ENCODE measurements around the gene TRIM67. TPM values are rescaled to one million over a fixed set of nuclear protein-coding genes. Genes with fewer than 3 reads are reported as not detected.

Gene TRIM67
- total and polyA plus RNA-seq, 8 donors, result 0.03 to 0.18 (median 0.15) TPM; not detected in 5

DNA sequence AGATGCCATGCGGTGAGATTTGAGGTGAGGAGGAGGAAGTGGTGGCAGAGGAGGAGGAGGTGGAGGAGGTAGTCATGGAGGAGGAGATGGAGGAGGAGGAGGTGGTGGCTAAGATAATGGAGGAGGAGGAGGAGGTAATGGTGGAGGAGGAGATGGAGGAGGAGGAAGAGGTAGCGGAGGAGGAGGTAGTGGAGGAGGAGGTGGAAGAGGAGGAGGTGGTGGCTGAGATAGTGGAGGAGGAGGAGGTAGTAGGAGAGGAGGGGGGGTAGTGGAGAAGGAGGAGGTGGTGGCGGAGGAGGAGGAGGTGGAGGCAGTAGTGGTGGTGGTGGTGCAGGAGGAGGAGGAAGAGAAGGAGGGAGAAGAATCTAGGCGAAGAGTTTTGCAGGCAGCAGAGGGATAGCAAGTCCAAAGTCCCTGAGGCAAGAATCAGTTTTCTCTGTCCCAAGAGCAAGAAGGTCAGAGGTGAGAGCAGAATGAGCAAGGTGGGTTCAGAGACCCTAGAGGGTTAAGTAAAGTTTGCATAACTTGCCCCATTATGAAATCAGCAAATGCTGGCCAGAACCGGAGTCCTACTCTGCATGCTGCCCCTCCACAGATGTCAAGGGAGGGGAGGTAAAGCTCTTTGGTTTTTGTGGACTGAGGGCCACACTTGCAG, 40.2 kb downstream of the TRIM67 start:
- TF ChIP-seq, protein P1, sequence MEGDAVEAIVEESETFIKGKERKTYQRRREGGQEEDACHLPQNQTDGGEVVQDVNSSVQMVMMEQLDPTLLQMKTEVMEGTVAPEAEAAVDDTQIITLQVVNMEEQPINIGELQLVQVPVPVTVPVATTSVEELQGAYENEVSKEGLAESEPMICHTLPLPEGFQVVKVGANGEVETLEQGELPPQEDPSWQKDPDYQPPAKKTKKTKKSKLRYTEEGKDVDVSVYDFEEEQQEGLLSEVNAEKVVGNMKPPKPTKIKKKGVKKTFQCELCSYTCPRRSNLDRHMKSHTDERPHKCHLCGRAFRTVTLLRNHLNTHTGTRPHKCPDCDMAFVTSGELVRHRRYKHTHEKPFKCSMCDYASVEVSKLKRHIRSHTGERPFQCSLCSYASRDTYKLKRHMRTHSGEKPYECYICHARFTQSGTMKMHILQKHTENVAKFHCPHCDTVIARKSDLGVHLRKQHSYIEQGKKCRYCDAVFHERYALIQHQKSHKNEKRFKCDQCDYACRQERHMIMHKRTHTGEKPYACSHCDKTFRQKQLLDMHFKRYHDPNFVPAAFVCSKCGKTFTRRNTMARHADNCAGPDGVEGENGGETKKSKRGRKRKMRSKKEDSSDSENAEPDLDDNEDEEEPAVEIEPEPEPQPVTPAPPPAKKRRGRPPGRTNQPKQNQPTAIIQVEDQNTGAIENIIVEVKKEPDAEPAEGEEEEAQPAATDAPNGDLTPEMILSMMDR (IDR thresholded peaks at IDR 0.05), result no peak
- TF ChIP-seq POLR2A (IDR thresholded peaks at IDR 0.05) (no peak), EP300 (IDR thresholded peaks at IDR 0.05) (no peak), POLR2AphosphoS5 (IDR thresholded peaks at IDR 0.05) (no peak)
- Histone ChIP-seq H3K27ac (no peak overlapping the region), H3K27me3 (peaks cover 0 to 20% (median 0%) of the 10 kb centered on the region in 3 donors), H3K4me3 (no peak overlapping the region), H3K4me1 (no peaks in the 10 kb centered on the region), H3K36me3 (no peaks in the 10 kb centered on the region), H3K9me3 (no peaks in the 10 kb centered on the region)
- 64 to 70% (median 67%) methylated on average over 5 of the region's 5 CpGs for WGBS, 5 donors
- intact Hi-C loops (cut with DNase I; ENCODE audit: low total_unique reads), result no loop called here
- no peak for DNase-seq

DNA sequence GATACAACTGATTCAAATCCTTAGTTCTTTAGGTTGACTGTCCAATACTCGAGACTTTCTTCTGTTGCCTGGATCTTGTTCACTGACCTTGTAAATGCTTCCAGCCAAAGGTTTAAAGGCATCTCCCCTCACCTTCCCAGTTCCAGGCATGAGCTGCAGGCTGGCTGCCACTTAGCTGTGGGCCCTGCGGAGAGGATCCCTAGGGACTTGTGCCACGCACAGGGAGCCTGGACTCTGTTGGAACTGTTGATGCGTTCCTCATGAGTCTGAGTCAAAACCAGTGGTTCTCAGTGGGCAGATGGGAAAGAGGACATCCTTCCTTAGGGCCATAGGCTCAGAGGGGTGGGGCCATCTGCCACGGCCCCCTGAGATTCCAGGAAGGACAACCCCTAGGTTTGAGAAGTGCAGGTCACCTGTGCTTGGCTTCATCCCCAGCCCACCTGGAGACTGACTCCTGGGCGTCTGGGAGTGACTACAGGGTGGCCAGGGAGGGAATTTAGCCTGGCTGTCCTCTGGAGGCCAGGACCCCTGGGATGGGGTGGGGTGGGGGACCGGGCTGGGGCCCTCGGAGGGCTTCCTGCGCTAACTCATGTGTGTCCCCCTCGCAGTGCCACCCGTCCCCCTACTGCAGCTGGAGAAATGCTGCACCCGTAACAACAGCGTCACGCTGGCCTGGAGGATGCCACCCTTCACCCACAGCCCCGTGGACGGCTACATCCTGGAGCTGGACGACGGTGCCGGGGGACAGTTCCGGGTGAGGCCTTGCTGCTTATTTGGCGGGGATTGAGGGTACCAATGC, 41.6 kb downstream of the TRIM67 start:
- H3K36me3 ChIP-seq, result no peaks in the 10 kb centered on the region
- no peak for DNase-seq
- H3K4me1 ChIP-seq, result no peaks in the 10 kb centered on the region
- WGBS, 5 donors, result 84 to 90% (median 87%) methylated on average over 12 to 21 of the region's 21 CpGs
- no peak overlapping the region for H3K4me3 ChIP-seq
- intact Hi-C loops (cut with DNase I; ENCODE audit: low total_unique reads), result no loop called here
- H3K9me3 ChIP-seq, result no peaks in the 10 kb centered on the region
- H3K27ac ChIP-seq, result no peak overlapping the region
- H3K27me3 ChIP-seq, result peaks cover 0 to 20% (median 0%) of the 10 kb centered on the region in 3 donors
- TF ChIP-seq POLR2AphosphoS5 (IDR thresholded peaks at IDR 0.05) (no peak), EP300 (IDR thresholded peaks at IDR 0.05) (no peak), POLR2A (IDR thresholded peaks at IDR 0.05) (no peak)
- TF ChIP-seq, protein P1 (IDR thresholded peaks at IDR 0.05), result no peak

DNA sequence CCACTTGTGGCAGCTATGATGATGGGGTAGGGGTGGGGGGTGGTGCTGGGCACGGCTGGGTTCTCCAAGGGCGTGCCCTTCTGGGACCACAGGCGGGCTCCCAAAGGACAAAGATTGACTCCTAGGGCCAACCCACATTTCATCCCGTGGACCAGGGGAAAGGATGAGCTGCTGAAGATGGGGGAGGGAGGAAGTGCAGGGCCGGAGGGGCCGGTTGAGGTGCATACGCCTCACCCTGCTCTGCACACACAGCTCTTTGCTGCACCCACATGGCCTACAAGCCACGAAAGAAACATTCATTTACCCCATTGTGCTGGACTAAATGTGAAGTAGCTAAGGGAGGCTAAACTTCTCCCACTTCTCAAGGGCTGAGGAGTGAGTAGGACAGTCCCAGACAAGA, 45.0 kb downstream of the TRIM67 start:
- DNase-seq, result peak in 1 of 2 donors; percentile 38
- no peak overlapping the region for H3K27ac ChIP-seq
- H3K4me3 ChIP-seq, result no peak overlapping the region
- TF ChIP-seq POLR2AphosphoS5 (IDR thresholded peaks at IDR 0.05) (no peak), POLR2A (IDR thresholded peaks at IDR 0.05) (no peak)
- H3K4me1 ChIP-seq, result peaks cover 0 to 10% (median 8%) of the 10 kb centered on the region in 4 donors
- intact Hi-C loops (cut with DNase I; ENCODE audit: low total_unique reads), result no loop called here
- no peaks in the 10 kb centered on the region for H3K36me3 ChIP-seq
- H3K9me3 ChIP-seq, result no peaks in the 10 kb centered on the region
- WGBS, 5 donors, result 40 to 62% (median 43%) methylated on average over 5 to 8 of the region's 8 CpGs
- peaks cover 0 to 8% (median 0%) of the 10 kb centered on the region in 3 donors for H3K27me3 ChIP-seq

DNA sequence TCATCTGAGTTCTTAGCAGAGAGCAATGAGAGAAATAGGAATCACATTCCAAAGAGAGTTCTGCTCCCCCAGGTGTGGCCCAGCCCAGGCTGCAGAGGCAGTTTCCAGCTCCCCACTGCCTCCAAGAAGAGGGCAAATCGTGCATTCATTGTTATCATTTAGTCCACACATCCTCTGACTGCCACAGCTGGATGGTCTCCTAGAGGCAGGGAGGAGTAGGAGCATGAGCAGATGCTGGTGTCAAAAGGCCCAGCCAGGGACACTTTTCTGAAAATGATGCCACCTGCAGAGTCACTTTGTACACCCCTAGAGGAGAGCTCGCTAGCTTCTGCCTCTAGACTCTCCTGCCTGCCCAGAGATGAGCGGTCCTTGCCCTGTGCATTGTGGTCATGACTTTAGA, 45.6 kb downstream of the TRIM67 start:
- WGBS, 5 donors, result 73 to 92% (median 79%) methylated on average over 3 of the region's 3 CpGs
- Histone ChIP-seq H3K27me3 (peaks cover 0 to 8% (median 0%) of the 10 kb centered on the region in 3 donors), H3K4me3 (no peak overlapping the region), H3K9me3 (no peaks in the 10 kb centered on the region), H3K4me1 (peaks cover 0 to 16% (median 9%) of the 10 kb centered on the region in 4 donors), H3K27ac (no peak overlapping the region), H3K36me3 (no peaks in the 10 kb centered on the region)
- TF ChIP-seq, protein P1 (IDR thresholded peaks at IDR 0.05), result no peak
- intact Hi-C loops (cut with DNase I; ENCODE audit: low total_unique reads), result no loop called here
- no peak for DNase-seq

Data from stomach (tissue), 9 donors.